ENCODE measurements around the gene ZNF48.
A peak's percentile ranks its signal among the peaks of the same experiment; 100 is the strongest.

The ZNF48 gene

GRCh38 chr16:30444231-30445148 lies 49.3 kb downstream of the ZNF48 start:
- peak; percentile 9 for DNase-seq

DNA sequence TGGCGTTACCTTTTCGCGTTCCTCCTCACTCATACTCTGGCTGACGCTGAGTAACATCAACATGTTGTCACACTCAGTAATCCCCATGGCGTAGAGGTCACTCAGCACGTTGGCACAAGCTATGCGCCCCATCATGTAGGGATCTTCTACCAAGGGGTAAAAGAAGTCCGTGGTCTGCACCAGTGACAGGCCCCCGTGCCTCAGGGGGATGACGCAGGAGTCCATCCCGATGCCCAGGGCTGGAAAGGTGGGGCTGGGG lies 49.9 kb downstream of the ZNF48 start:
- DNase-seq: no peak

- peak; percentile 97 for DNase-seq
Observed at GRCh38 chr16:30445408-30446202, 50.4 kb downstream of the ZNF48 start, which contains the start of gene SEPHS2. TSS of gene SEPHS2 (minus strand) at chr16:30445874. CDS start at chr16:30445727, 147 bp downstream.

- DNase-seq: no peak
Observed at GRCh38 chr16:30446203-30446595, 51.0 kb downstream of the ZNF48 start.

- DNase-seq: no peak
Observed at GRCh38 chr16:30447512-30448226, 52.4 kb downstream of the ZNF48 start.

DNA sequence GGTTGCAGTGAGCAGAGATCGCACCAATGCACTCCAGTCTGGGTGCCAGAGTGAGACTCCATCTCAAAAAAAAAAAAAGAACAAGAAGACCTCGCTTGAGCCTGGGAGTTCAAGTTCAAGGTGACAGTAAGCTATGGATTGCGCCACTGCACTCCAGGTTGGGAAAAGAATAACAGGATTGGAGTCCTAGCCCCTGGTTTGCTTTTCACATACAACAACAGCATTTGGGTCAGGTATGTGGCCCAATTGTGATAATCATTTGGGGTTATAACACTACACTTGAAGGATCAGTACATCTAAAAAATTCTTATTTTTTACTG lies 53.9 kb downstream of the ZNF48 start:
- no peak for DNase-seq

Measured in DMS79 treated with DMSO at 0.1 percent for 48 hours (cell line).